ENCODE results near the gene SIPA1L3.

SIPA1L3 gene

DNA sequence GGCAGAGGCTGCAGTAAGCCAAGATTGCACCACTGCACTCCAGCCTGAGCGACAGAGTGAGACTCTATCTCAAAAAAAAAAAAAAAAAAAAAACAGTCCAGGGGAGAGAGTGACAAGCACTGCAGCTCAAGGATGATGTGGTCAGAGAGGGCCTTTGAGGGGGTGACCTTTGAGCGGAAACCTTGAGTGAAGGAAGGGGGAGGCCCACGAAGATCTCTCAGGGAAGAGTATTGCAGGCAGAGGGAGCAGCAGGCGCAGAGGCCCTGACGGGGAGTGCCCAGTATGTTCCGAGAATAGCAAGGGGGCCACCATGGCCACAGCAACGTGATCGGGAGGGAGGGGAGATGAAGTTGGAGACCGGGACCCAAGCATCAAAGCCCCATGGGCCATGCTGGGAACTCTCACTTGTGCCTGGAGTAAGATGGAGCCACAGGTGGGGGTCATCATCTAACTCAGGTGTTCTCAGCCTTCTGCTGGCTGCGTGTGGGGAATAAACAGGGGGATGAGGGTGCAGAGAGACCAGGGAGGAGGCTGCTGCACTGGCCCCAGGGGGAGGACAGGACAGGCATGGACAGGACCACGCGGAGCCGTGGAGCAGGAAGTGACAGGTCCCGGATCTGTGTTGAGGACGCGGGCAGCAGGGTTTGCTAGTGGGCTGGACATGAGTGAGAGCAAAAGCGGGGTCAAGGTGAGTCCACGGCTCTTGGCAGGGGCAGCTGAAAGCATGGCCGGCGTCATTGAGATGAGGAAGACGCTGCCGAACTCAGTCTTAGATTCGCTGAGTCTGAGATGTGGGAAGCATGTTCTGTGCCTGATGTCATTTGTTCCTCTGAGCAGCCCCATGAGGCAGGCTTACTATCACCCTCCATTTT lies 256.6 kb downstream of the SIPA1L3 start:
- no peak for DNase-seq

DNA sequence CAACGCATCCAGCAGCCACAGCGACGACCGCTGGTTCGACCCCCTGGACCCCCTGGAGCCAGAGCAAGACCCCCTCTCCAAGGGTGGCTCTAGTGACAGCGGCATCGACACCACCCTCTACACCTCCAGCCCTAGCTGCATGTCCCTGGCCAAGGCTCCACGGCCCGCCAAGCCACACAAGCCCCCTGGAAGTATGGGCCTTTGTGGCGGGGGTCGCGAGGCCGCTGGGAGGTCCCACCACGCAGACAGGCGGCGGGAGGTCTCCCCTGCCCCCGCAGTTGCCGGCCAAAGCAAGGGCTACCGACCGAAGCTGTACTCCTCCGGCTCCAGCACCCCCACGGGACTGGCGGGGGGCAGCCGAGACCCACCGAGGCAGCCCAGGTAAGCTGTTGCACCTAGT lies 257.5 kb downstream of the SIPA1L3 start:
- DNase-seq, result no peak

- no peak for DNase-seq
Measured at GRCh38 chr19:38165335-38165734, 258.3 kb downstream of the SIPA1L3 start.

DNA sequence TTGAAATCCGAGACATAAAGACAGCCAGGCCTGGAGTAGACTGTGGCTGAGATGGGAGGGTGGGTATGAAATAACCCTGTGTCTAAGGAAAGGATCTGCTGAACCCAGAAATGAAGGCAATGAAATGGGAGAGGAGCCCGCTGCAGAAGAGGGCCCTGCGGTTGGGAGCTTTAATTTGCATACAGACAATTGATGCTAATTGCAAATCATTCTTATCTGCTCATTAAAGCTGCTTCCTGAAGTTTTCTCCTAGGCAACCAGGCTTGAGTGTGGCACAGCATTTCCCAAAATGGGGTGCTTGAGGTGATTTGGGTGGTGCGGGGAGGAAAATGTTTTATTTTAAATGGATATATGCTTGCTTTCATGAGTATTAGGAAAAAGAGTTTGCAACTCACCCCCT lies 261.6 kb downstream of the SIPA1L3 start:
- DNase-seq, result no peak

DNA sequence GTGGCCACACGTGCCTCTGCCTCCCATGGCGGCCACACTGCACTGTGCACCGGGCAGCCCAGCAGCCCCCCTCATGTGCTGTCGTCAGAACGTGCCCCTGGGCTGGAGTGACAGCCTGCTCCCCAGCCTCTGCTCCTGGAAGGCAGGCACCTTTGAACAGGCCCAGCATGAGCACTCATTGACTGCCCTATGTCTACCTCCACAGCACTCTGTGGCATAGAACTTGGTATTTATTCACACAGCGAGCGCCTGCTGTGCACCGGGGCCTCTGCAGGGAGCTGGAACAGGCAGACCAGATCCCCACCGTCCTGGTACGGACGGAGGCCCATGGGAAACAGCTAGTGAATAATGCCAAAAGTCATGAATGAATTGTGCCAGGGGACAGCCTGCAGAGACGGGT lies 263.3 kb downstream of the SIPA1L3 start:
- DNase-seq, result no peak

GRCh38 chr19:38172001-38172400 lies 265.0 kb downstream of the SIPA1L3 start:
- DNase-seq, result no peak

DNA sequence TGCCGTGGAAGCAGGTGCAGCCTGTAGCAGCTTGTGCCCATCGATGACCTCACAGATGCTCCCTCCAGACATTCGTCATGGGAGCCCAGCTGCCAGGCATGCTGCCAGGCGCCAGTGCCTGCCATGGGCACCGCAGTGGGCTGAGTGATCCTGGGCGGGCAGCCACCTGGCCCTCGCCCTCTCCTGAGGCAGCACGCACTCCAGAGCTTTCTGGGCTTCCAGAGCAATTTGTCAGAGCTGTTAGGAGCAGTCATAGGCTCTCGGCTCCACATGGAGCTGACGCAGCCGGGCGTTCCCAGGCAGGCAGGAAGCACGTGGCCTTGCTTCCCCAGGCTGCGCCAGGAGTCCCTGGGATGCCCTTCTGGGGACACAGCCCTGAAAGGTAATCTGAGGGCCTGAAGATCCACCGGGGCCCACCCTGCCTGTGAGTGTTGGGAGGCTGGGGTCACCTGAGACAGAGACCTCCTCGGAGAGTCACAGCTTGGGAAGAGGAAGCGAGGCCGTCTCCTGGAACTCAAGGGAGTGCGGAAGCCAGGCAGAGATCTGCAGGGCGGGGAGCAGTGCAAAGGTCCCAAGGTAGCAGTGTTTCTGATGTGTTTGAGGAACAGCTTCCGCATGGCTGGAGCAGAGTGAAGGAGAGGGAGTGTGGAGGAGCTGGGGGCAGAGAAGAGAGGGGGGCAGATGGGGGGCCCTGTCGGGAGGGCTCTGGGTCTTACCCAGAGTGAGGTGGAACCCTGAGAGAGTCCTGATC lies 266.5 kb downstream of the SIPA1L3 start:
- DNase-seq, result no peak

DNA sequence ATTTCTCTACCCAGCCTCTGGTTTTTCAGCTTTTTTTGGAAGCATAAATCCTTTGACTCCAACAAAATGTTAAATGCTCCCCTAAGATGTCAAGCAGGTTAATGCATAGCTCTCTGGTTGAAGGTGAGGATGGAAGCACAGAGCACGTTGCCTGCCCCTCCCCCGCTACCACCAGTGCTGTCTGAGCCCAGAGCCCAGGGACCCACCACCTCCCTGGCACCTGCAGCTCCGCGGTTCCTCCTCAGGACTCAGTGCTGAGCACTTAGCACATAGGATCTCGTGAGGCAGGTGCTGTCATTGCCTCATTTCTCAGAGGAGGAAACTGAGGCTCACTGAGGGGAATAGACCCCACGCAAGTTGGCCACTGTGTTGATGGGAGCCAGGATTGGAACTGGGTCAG lies 268.4 kb downstream of the SIPA1L3 start:
- DNase-seq, result no peak

DNA sequence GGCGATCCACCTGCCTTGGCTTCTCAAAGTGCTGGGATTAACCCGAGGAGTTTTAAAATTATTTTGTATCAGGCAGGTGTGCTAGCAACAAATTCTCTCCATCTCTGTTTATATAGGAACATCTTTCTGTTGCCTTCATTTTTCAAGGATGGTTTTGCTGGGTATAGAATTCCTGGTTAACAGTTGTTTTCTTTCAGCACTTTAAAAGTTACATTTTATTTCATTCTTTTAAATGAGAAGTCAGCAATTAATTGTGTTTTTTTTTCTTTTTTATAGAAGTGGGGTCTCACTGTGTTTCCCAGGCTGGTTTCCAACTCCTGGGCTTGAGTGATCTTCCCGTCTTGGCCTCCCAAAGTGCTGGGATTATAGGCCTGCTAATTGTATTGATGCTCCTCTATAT lies 273.1 kb downstream of the SIPA1L3 start:
- no peak for DNase-seq

DNA sequence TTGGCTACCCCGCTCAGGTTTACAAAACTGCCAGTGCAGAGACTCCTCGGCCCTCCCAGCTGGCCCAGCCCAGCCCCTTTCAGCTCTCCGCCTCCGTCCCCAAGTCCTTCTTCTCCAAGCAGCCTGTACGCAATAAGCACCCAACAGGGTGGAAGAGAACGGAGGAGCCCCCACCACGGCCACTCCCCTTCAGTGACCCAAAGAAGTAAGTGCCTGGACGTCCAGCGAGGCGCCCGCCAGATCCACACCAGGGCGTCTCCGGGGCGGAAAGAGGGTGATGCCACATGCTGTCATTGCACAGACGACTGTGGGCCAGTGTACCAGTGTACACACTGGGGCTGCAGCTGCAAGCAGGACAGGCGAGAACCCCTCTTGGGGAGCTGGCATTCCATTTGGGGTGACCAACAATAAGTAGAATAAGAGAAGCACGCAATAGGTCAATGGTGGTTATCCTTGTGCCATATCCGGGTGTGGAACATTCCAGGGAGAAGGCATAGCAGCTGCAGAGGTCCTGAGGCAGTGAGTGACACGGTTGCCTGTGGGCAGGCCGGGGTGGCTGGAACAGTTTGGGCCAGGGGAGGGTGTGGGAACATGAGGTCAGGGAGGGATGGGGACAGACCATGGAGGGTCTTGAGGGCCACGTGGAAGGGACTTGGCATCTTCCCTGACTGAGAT lies 275.7 kb downstream of the SIPA1L3 start:
- DNase-seq, result no peak

DNA sequence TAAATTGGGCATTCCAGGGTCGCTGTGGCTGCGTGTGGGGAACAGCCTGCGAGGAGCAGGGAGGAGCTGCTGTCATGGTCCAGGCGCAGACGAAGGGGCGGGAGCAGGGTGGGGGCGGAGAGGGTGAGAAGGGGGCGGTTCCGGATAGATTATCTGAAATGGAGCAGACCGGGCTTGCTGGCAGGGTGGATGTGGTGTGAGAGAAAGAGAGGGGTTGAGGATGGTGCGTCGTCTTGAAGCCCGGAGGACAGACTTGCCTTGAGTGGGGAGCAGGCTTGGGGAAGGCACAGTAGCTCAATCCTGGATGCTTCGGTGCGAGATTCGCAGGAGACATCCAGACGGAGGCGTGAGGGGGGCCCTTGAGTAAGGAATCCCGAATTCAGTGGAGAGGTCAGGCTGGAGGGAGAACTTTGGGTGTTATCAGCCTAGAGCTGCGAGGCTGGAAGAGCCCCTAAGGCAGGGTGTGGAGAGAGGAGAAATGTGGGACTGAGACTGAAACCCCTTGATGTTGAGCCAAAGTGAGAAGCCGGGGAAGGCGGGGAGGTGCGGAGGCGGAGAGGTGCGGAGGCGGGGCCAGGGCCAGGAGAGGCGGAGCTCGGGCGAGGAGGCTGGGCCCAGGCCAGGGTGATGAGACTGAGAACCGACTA lies 276.4 kb downstream of the SIPA1L3 start:
- DNase-seq, result no peak

- no peak for DNase-seq
Measured at GRCh38 chr19:38184815-38185214, 277.8 kb downstream of the SIPA1L3 start.

- no peak for DNase-seq
Measured at GRCh38 chr19:38185562-38185961, 278.6 kb downstream of the SIPA1L3 start.

GRCh38 chr19:38190061-38190460 lies 283.1 kb downstream of the SIPA1L3 start:
- no peak for DNase-seq

DNA sequence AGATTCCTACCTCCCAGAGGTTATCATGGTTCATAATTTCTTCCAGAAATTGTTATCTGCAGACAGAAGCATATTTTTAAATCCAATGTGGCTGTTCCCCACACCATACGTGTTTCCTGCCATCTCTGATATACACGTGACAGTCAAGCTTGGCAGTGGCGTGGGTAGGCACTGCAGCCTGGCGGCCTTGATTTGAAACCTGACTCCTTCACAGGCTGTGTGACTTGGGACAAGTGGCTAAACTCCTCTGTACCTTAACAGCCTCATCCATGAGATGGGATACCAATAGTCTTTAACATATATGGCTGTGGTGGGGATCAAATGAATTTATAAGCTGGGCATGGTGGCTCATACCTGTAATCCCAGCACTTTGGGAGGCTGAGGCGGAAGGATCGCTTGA lies 283.8 kb downstream of the SIPA1L3 start:
- DNase-seq, result no peak

- DNase-seq, result no peak
Measured at GRCh38 chr19:38191747-38192146, 284.7 kb downstream of the SIPA1L3 start.

DNA sequence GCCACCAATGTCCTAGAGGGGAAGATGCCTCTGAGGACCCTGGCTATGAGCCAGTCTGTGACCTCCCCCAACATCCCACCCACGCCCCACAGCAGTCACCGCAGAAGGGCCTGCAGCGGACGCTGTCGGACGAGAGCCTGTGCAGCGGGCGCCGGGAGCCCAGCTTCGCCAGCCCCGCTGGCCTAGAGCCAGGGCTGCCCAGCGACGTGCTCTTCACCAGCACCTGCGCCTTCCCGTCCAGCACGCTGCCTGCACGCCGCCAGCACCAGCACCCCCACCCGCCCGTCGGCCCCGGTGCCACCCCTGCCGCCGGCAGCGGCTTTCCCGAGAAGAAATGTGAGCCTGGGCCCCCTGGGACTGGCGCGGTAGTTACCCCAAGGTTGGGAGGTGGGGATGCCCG lies 286.4 kb downstream of the SIPA1L3 start:
- DNase-seq, result no peak

GRCh38 chr19:38194061-38194701 lies 287.2 kb downstream of the SIPA1L3 start:
- DNase-seq, result no peak

- no peak for DNase-seq
Measured at GRCh38 chr19:38195237-38195636, 288.2 kb downstream of the SIPA1L3 start.

GRCh38 chr19:38196245-38196837 lies 289.3 kb downstream of the SIPA1L3 start:
- DNase-seq, result no peak

DNA sequence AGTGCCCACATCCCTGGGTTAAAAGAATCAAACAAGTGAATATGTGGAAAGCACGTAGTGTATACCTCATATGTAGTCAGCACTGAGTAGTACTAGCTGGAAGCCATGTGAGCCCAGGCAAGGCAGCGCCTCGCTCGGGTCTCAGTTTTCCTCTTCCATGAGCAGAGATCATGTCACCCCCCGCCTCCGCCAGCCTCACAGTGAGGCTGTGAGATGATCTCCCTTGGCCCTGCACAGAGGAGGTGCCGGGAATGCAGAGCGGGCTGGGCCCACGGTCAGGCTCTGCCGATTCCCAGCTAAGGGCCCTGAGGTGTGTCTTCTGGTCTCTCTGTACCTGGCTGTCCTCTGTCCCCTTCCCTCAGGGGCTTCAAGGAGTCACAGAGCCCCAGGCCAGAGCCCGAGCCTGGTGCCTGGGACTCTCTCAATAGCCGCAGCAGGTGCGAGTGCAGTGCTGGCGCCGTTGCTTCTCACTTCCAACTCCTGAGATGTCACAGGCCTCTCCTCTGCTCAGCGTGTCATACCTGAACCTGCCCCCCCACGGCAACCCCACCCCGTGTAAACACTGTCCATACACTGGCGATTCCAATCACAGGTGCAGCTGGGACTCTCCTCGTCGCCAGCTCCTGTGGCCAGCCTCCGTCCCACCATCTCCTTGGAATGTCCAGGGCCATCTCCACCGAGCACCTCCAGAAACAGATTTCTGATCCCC lies 290.1 kb downstream of the SIPA1L3 start:
- no peak for DNase-seq
